ENCODE results near the gene TSSK6. TPM values are rescaled to one million over a fixed set of nuclear protein-coding genes. Genes with fewer than 3 reads are reported as not detected.

Gene TSSK6
- total RNA-seq, 1 donor from 2014 or later: 3.2 TPM

GRCh38 chr19:19499272-19499995, 15.9 kb downstream of the TSSK6 start:
- DNase-seq (ENCODE audit: low read depth): no peak
- Histone ChIP-seq H3K4me3 (ENCODE audit: low read depth, low read length) (no peak overlapping the region), H3K27me3 (ENCODE audit: control insufficient read depth, insufficient read depth, low read length) (no peaks in the 10 kb centered on the region), H3K36me3 (ENCODE audit: control insufficient read depth, insufficient read depth, low read length) (peaks cover 62% of the 10 kb centered on the region)
- no peak for TF ChIP-seq CTCF (IDR thresholded peaks at IDR 0.05; ENCODE audit: insufficient read depth, low read length, severe bottlenecking)
- FAIRE-seq: no peak

GRCh38 chr19:19498255-19498991, 16.9 kb downstream of the TSSK6 start:
- H3K36me3 ChIP-seq (ENCODE audit: control insufficient read depth, insufficient read depth, low read length): peaks cover 70% of the 10 kb centered on the region
- DNase-seq (ENCODE audit: low read depth): no peak
- TF ChIP-seq CTCF (IDR thresholded peaks at IDR 0.05; ENCODE audit: insufficient read depth, low read length, severe bottlenecking): no peak
- H3K4me3 ChIP-seq (ENCODE audit: low read depth, low read length): no peak overlapping the region
- H3K27me3 ChIP-seq (ENCODE audit: control insufficient read depth, insufficient read depth, low read length): no peaks in the 10 kb centered on the region
- FAIRE-seq: no peak

- no peak overlapping the region for H3K4me3 ChIP-seq (ENCODE audit: low read depth, low read length)
- H3K36me3 ChIP-seq (ENCODE audit: control insufficient read depth, insufficient read depth, low read length): peaks cover 71% of the 10 kb centered on the region
- FAIRE-seq (no peak), DNase-seq (ENCODE audit: low read depth) (no peak)
- no peaks in the 10 kb centered on the region for H3K27me3 ChIP-seq (ENCODE audit: control insufficient read depth, insufficient read depth, low read length)
- TF ChIP-seq CTCF (IDR thresholded peaks at IDR 0.05; ENCODE audit: insufficient read depth, low read length, severe bottlenecking): no peak
These were observed 19.4 kb downstream of the TSSK6 start for GRCh38 chr19:19495614-19496603.

- TF ChIP-seq CTCF (IDR thresholded peaks at IDR 0.05; ENCODE audit: insufficient read depth, low read length, severe bottlenecking): no peak
- peaks cover 58% of the 10 kb centered on the region for H3K36me3 ChIP-seq (ENCODE audit: control insufficient read depth, insufficient read depth, low read length)
- no peak for DNase-seq (ENCODE audit: low read depth)
- H3K27me3 ChIP-seq (ENCODE audit: control insufficient read depth, insufficient read depth, low read length): no peaks in the 10 kb centered on the region
- no peak for FAIRE-seq
- no peak overlapping the region for H3K4me3 ChIP-seq (ENCODE audit: low read depth, low read length)
These were observed 21.4 kb downstream of the TSSK6 start for GRCh38 chr19:19493841-19494546.

GRCh38 chr19:19492026-19492610, 23.2 kb downstream of the TSSK6 start:
- H3K4me3 ChIP-seq (ENCODE audit: low read depth, low read length): no peak overlapping the region
- H3K36me3 ChIP-seq (ENCODE audit: control insufficient read depth, insufficient read depth, low read length): peaks cover 43% of the 10 kb centered on the region
- FAIRE-seq: no peak
- no peak for DNase-seq (ENCODE audit: low read depth)
- no peak for TF ChIP-seq CTCF (IDR thresholded peaks at IDR 0.05; ENCODE audit: insufficient read depth, low read length, severe bottlenecking)
- no peaks in the 10 kb centered on the region for H3K27me3 ChIP-seq (ENCODE audit: control insufficient read depth, insufficient read depth, low read length)

Data from bronchial epithelial cell (primary cell).